DOHH2 (cell line): Measurements from ENCODE around the gene CRPPA.

ENCODE experiments used
- H3F3A ChIP-seq: fragments of 200-600 bp; sonication (generic), shearing (Covaris generic); 2 replicates; pipeline ENCODE4 v1.6.0; 2016; ENCODE audit warnings: antibody characterized with exemption, mild to moderate bottlenecking; ENCODE audit not compliant: control insufficient read depth, insufficient read depth
- H3K27ac ChIP-seq: fragments of 200-600 bp; sonication (generic); 2 replicates; pipeline ENCODE4 v1.5.1; 2014; ENCODE audit warnings: low read depth, mild to moderate bottlenecking, low read length, moderate library complexity
- H3K27me3 ChIP-seq: fragments of 200-600 bp; sonication (generic); 2 replicates; pipeline ENCODE4 v1.6.1; 2014; ENCODE audit warnings: mild to moderate bottlenecking, low read length, mixed read lengths; ENCODE audit not compliant: control insufficient read depth
- H3K36me3 ChIP-seq: fragments of 200-600 bp; sonication (generic); 2 replicates; pipeline ENCODE4 v1.6.1; 2014; ENCODE audit warnings: mild to moderate bottlenecking, low read length, moderate library complexity, mixed read lengths; ENCODE audit not compliant: control insufficient read depth
- H3K4me1 ChIP-seq: fragments of 200-600 bp; sonication (generic); 2 replicates; pipeline ENCODE4 v1.6.1; 2014; ENCODE audit warnings: mild to moderate bottlenecking, low read length, mixed read lengths; ENCODE audit not compliant: control insufficient read depth
- H3K4me2 ChIP-seq: fragments of 200-600 bp; sonication (generic); 2 replicates; pipeline ENCODE4 v1.6.0; 2014; ENCODE audit warnings: mild to moderate bottlenecking, low read length, moderate library complexity
- H3K4me3 ChIP-seq: fragments of 200-600 bp; sonication (generic); 2 replicates; pipeline ENCODE4 v1.5.1; 2014; ENCODE audit warnings: mild to moderate bottlenecking, low read length, mixed read lengths
- H3K79me2 ChIP-seq: fragments of 200-600 bp; sonication (generic); 2 replicates; pipeline ENCODE4 v1.6.1; 2014; ENCODE audit warnings: mild to moderate bottlenecking, low read length, mixed read lengths; ENCODE audit not compliant: control insufficient read depth
- H3K9me2 ChIP-seq: fragments of 200-600 bp; sonication (generic); replicated peaks from 2 replicates; pipeline ENCODE4 v1.6.1; 2014; ENCODE audit warnings: mild to moderate bottlenecking, low read length, mixed read lengths; ENCODE audit not compliant: control insufficient read depth
- H3K9me3 ChIP-seq: fragments of 200-600 bp; sonication (generic); 2 replicates; pipeline ENCODE4 v1.6.1; 2014; ENCODE audit warnings: antibody characterized with exemption, low read length, mixed read lengths; ENCODE audit not compliant: control insufficient read depth, insufficient read depth
- H4K20me1 ChIP-seq: fragments of 200-600 bp; sonication (generic); 2 replicates; pipeline ENCODE4 v1.6.0; 2014; ENCODE audit warnings: low read depth, mild to moderate bottlenecking, antibody characterized with exemption, low read length, moderate library complexity; ENCODE audit not compliant: control insufficient read depth, insufficient read depth
- EZH2phosphoT487 ChIP-seq: fragments of 200-600 bp; sonication (generic); IDR thresholded peaks from 2 replicates; pipeline ENCODE4 v1.6.1; 2017; ENCODE audit warnings: borderline replicate concordance, mild to moderate bottlenecking, antibody characterized with exemption, low read length, moderate library complexity, mixed read lengths
- TF ChIP-seq, protein P1 (sequence below): fragments of 200-600 bp; sonication (generic); IDR thresholded peaks from one replicate; pipeline ENCODE4 v1.5.1; 2014; ENCODE audit warnings: antibody characterized with exemption, mild to moderate bottlenecking, low read depth, low read length; ENCODE audit not compliant: poor library complexity, severe bottlenecking

Gene CRPPA

GRCh38 chr7:16416289-16417282, 4.8 kb downstream of the CRPPA start:
- TF ChIP-seq EZH2phosphoT487: no peak
- TF ChIP-seq, protein P1, sequence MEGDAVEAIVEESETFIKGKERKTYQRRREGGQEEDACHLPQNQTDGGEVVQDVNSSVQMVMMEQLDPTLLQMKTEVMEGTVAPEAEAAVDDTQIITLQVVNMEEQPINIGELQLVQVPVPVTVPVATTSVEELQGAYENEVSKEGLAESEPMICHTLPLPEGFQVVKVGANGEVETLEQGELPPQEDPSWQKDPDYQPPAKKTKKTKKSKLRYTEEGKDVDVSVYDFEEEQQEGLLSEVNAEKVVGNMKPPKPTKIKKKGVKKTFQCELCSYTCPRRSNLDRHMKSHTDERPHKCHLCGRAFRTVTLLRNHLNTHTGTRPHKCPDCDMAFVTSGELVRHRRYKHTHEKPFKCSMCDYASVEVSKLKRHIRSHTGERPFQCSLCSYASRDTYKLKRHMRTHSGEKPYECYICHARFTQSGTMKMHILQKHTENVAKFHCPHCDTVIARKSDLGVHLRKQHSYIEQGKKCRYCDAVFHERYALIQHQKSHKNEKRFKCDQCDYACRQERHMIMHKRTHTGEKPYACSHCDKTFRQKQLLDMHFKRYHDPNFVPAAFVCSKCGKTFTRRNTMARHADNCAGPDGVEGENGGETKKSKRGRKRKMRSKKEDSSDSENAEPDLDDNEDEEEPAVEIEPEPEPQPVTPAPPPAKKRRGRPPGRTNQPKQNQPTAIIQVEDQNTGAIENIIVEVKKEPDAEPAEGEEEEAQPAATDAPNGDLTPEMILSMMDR: no peak
- Histone ChIP-seq H3K4me2 (peak overlapping the region; percentile 4; the same call in 1 of the 2 replicates), H3K9me3 (no peaks in the 10 kb centered on the region), H3K4me3 (no peak overlapping the region), H3F3A (no peaks in the 10 kb centered on the region), H3K9me2 (no peaks in the 10 kb centered on the region), H3K36me3 (no peaks in the 10 kb centered on the region), H3K27me3 (no peaks in the 10 kb centered on the region), H3K27ac (no peak overlapping the region), H4K20me1 (no peaks in the 10 kb centered on the region), H3K79me2 (no peaks in the 10 kb centered on the region), H3K4me1 (peaks cover 36% of the 10 kb centered on the region)

GRCh38 chr7:16412274-16413254, 8.8 kb downstream of the CRPPA start:
- no peaks in the 10 kb centered on the region for H3K27me3 ChIP-seq
- no peaks in the 10 kb centered on the region for H3K9me3 ChIP-seq
- no peaks in the 10 kb centered on the region for H3K36me3 ChIP-seq
- H4K20me1 ChIP-seq: no peaks in the 10 kb centered on the region
- H3F3A ChIP-seq: no peaks in the 10 kb centered on the region
- no peaks in the 10 kb centered on the region for H3K9me2 ChIP-seq
- H3K79me2 ChIP-seq: no peaks in the 10 kb centered on the region
- peaks cover 12% of the 10 kb centered on the region for H3K4me1 ChIP-seq
- H3K4me3 ChIP-seq: no peak overlapping the region
- no peak overlapping the region for H3K27ac ChIP-seq
- no peak overlapping the region for H3K4me2 ChIP-seq
- TF ChIP-seq EZH2phosphoT487: no peak
- TF ChIP-seq, protein P1: no peak

DNA sequence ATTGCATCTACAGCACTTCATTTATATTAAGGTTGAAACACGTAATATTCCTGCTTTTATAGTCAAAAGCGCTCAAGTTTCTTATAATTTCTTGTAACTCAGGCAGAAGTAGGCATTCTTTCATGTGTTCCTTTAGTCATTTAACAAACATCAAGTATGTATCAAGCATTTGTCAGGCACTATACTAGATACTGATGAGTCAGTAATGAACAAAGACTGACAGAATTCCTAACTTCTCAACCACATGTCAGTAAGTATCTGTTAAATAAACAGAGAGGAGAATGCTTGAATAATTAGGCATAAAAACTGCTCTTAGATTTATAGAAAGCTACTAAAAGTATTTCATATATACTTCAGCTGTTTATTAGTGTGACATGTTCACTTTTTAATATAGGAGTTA, 9.9 kb downstream of the CRPPA start:
- H3K4me2 ChIP-seq: no peak overlapping the region
- H3K27me3 ChIP-seq: no peaks in the 10 kb centered on the region
- no peak overlapping the region for H3K4me3 ChIP-seq
- TF ChIP-seq EZH2phosphoT487: no peak
- TF ChIP-seq, protein P1: no peak
- H3K36me3 ChIP-seq: no peaks in the 10 kb centered on the region
- H3K79me2 ChIP-seq: no peaks in the 10 kb centered on the region
- H3K9me3 ChIP-seq: no peaks in the 10 kb centered on the region
- H3F3A ChIP-seq: no peaks in the 10 kb centered on the region
- peaks cover under 1% of the 10 kb centered on the region; the same call in 1 of the 2 replicates for H3K4me1 ChIP-seq
- no peaks in the 10 kb centered on the region for H3K9me2 ChIP-seq
- no peaks in the 10 kb centered on the region for H4K20me1 ChIP-seq
- no peak overlapping the region for H3K27ac ChIP-seq
